CD4-positive, alpha-beta T cell treated with Interleukin-15 for 1 hour (primary cell): ENCODE results near the gene ISOC1.

Experiments
- DNase-seq: peaks from one replicate; pipeline ENCODE4 v3.0.0-alpha.2; 2020

Gene ISOC1

GRCh38 chr5:129137637-129138036 is 43.1 kb downstream of the ISOC1 start:
- DNase-seq = no peak

GRCh38 chr5:129141078-129141477 is 46.5 kb downstream of the ISOC1 start:
- no peak for DNase-seq

DNA sequence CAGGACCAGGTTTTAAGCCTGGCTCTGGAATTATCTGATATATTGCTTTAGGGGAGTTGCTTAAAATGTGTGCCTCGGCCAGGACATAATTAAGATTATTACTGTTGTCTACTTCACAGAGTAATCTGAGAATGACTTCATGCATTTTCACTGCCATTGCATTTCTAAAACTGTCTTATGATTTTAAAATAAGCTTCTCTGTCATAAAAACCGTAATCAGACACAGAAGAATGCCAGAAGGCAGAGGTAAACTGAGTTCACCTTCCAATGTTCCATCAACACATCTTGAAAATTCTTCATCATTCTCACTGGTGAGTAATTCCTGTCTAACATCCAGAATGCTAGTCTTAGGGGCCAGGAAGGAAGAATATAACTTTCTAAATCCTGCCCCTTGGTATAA is 47.1 kb downstream of the ISOC1 start:
- DNase-seq = no peak

DNA sequence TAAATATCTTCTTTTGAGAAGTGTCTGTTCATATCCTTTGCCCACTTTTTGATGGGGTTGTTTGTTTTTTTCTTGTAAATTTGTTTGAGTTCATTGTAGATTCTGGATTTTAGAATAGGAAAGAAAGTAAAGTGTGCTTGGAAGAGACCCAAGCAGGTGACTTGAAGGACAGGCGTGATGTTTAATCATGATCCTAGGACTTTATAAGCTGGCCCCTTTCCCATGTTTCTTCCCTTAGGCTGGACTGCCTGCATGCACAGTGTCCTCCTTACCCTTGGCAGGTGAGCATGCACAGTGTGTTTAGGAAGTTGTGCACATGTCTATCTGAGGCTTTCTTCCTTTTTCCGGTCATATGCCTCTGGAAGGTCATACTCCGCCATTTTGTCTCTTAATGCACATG is 61.3 kb downstream of the ISOC1 start:
- no peak for DNase-seq

GRCh38 chr5:129161830-129162229 is 67.3 kb downstream of the ISOC1 start:
- no peak for DNase-seq
